Lower lobe of right lung (tissue), 2 donors: ENCODE results near the gene VPS54. TPM values are rescaled to one million over a fixed set of nuclear protein-coding genes. Genes with fewer than 3 reads are reported as not detected.

ENCODE experiments used
- ATAC-seq, 2 donors: fragments of 200-7000 bp; cut with Tn5 transposase; one replicate each; pipeline ENCODE4 v1.9.1; 2020 to 2022; ENCODE audit warnings: mild to moderate bottlenecking in 2 of 2, moderate library complexity in 2 of 2
- DNase-seq: peaks from one replicate; pipeline ENCODE4 v3.0.0-alpha.2; 2020
- H3K27ac ChIP-seq: fragments of 200-600 bp; one replicate; pipeline ENCODE4 v1.8.0; 2022
- H3K27me3 ChIP-seq: fragments of 200-600 bp; one replicate; pipeline ENCODE4 v1.8.0; 2022; ENCODE audit warnings: low read depth
- H3K36me3 ChIP-seq: fragments of 200-600 bp; one replicate; pipeline ENCODE4 v1.8.0; 2022; ENCODE audit warnings: mild to moderate bottlenecking
- H3K4me1 ChIP-seq: fragments of 200-600 bp; one replicate; pipeline ENCODE4 v1.8.0; 2022
- H3K4me3 ChIP-seq: fragments of 200-600 bp; one replicate; pipeline ENCODE4 v1.8.0; 2022; ENCODE audit warnings: mild to moderate bottlenecking
- H3K9me3 ChIP-seq: fragments of 200-600 bp; one replicate; pipeline ENCODE4 v1.8.0; 2022
- CTCF ChIP-seq: fragments of 200-600 bp; IDR thresholded peaks from one replicate; pipeline ENCODE4 v1.8.0; 2022; ENCODE audit warnings: antibody characterized with exemption, mild to moderate bottlenecking
- intact Hi-C: fragments of 100-400 bp; cut with DNase I; formaldehyde crosslinking; loops from one replicate; pipeline ENCODE4 v1.11.0; 2022
- total RNA-seq: library from RNA; stranded (reverse); fragmentation: NEBNext Ultra II Directional; extraction: Animal tissue kit (Norgen Biotek cat#: 25700); gene quantifications from one replicate; pipeline ENCODE4 v1.2.1, GENCODE V29; 2021
- donor health status: DM: no; HTN: yes; CAD: no; lungs with severe emphysema.

Gene VPS54
- total RNA-seq, 1 donor from 2014 or later: 26.7 TPM

DNA sequence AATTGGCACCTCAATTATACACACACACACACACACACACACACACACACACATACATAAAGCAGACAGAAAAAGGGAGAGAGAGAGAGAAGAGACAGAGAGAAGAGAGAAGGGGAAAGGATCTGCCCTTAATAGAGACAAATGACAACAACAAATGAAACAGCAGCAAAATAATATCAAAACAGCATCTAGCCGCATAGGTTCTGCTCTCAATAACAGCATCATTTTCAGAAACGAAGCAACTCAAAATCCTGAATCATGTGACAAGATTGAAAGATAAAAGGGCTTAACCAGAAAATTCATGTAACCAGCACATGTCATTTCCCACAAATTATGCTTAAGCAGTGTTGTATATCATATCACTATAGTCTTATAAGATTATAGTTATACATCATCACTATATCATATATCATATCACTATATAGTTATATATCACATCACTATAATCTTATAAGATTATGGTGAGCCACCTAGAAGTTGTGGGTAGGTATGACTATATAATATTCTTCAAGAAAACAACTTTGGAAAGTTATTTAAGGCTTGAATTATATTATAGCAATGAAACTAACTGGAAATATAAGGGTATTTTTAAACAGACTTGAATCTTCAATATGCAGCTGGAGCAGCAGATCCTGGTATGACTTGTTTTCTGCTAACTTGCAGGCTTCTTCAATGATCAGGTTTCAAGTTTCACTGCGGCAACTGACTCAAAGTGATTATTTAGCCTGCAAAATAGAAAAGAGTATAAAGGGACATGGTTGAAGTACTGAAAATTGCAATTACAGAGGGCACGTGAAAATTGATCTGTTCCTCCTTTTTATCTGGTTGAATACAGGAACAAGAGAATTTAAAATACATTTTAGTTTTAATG, 16.1 kb upstream of the VPS54 start:
- TF ChIP-seq CTCF: no peak
- Histone ChIP-seq H3K4me3 (no peak overlapping the region), H3K27me3 (no peaks in the 10 kb centered on the region), H3K27ac (no peak overlapping the region), H3K4me1 (peaks cover 4% of the 10 kb centered on the region), H3K9me3 (no peaks in the 10 kb centered on the region), H3K36me3 (no peaks in the 10 kb centered on the region)
- intact Hi-C loops: no loop called here
- no peak for ATAC-seq
- no peak for DNase-seq

- no peaks in the 10 kb centered on the region for H3K4me1 ChIP-seq
- no peaks in the 10 kb centered on the region for H3K9me3 ChIP-seq
- H3K36me3 ChIP-seq: no peaks in the 10 kb centered on the region
- no peak for DNase-seq
- no peak for ATAC-seq
- H3K4me3 ChIP-seq: no peak overlapping the region
- no peak overlapping the region for H3K27ac ChIP-seq
- TF ChIP-seq CTCF: no peak
- no peaks in the 10 kb centered on the region for H3K27me3 ChIP-seq
- intact Hi-C loops: no loop called here
Observed at GRCh38 chr2:64029116-64029665, 10.0 kb upstream of the VPS54 start.

GRCh38 chr2:64025741-64026140, 6.5 kb upstream of the VPS54 start:
- H3K9me3 ChIP-seq: no peaks in the 10 kb centered on the region
- DNase-seq: no peak
- intact Hi-C loops: no loop called here

DNA sequence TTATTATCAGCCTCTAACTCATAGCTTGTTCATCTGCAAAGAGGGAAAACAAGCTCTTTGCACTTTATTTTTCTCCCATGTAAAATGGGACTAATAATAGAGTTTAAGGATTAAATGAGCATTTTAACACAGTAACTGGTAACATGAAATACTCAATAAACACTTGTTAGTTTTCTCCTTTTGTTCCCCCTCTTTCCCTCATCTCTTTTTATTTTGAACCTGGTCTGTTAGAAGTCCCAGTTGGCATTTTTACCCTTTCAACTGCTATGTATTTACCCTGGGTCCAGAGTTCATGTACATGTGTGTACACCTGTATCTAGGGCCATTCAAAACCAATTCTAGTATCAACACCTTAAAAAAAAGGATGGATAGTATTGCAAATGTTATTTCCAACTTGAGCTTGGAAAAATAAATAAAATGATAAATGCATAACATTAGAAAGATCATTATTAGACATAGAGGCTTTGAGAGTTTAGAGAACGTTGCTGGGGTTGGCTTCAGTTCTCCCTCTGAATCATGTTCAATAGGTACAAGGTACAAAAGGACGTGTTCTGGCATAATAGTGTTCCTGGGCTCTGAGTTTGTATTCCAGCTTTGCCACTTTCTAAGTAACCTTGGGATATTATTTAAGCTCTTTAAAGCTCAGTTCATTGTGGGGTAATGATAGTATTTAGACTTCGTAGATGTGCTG, 5.2 kb upstream of the VPS54 start:
- no peaks in the 10 kb centered on the region for H3K36me3 ChIP-seq
- intact Hi-C loops: no loop called here
- H3K9me3 ChIP-seq: no peaks in the 10 kb centered on the region
- no peak for TF ChIP-seq CTCF
- H3K27me3 ChIP-seq: no peaks in the 10 kb centered on the region
- no peak for ATAC-seq
- peaks cover 15% of the 10 kb centered on the region for H3K4me1 ChIP-seq
- H3K27ac ChIP-seq: no peak overlapping the region
- no peak overlapping the region for H3K4me3 ChIP-seq
- DNase-seq: no peak

More at GRCh38 chr2:64025741-64026140, 6.5 kb upstream of the VPS54 start:
- no peak for TF ChIP-seq CTCF
- Histone ChIP-seq H3K36me3 (no peaks in the 10 kb centered on the region), H3K4me1 (peaks cover 8% of the 10 kb centered on the region), H3K27ac (no peak overlapping the region), H3K27me3 (no peaks in the 10 kb centered on the region), H3K4me3 (no peak overlapping the region)
- ATAC-seq: no peak

DNA sequence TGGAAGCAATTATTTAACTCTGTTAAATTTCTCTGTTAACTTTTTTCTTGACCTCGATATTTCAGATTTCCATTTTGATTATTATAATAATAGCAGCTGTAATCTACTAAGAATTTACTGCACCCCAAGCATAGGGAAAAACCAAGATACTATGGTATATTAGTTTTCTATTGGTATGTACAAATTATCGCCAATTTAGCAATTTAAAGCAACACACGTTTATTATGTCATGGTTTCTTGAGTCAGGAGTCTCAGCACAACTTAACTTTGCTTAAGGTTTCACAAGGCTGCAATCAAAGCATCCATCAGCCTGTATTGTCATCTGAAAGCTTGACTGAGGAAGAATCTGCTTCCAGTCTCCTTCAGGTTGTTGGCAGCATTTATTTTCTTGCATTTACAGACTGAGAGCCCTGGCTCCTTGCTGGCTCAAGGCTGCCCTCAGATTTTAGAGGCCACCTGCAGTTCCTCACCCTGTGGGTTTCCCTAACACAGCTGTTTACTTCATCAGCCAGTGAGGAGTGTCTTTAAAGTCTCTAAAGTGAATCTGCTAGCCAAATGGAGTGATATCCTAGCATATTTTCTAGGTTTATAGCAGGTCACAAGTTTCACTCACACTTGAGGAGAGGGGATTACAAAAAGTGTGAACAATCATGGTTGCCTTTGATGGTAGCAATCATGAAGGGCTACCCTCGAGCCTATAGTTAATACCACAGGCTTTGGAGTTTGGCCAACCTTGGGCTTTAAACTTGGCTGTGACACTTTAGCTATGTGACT, 4.4 kb upstream of the VPS54 start:
- peaks cover 15% of the 10 kb centered on the region for H3K4me1 ChIP-seq

More for the DNA sequence above, 4.4 kb upstream of the VPS54 start:
- ATAC-seq: no peak
- no peak for TF ChIP-seq CTCF
- no peaks in the 10 kb centered on the region for H3K36me3 ChIP-seq
- no peaks in the 10 kb centered on the region for H3K27me3 ChIP-seq
- intact Hi-C loops: no loop called here
- no peak for DNase-seq
- no peaks in the 10 kb centered on the region for H3K9me3 ChIP-seq
- H3K27ac ChIP-seq: no peak overlapping the region
- no peak overlapping the region for H3K4me3 ChIP-seq
